NCI-H1092 (cell line): ENCODE data around the gene RGS3.
A peak's percentile ranks its signal among the peaks of the same experiment; 100 is the strongest.
"Not testable (repeated sequence)": the region's sequence is repeated elsewhere in the genome, so short reads cannot be mapped to it uniquely, and the experiment has no call there.

Experiments
- DNase-seq: peaks from one replicate; lab custom pipeline; 2025; lab: John Stamatoyannopoulos, UW

RGS3 gene

DNA sequence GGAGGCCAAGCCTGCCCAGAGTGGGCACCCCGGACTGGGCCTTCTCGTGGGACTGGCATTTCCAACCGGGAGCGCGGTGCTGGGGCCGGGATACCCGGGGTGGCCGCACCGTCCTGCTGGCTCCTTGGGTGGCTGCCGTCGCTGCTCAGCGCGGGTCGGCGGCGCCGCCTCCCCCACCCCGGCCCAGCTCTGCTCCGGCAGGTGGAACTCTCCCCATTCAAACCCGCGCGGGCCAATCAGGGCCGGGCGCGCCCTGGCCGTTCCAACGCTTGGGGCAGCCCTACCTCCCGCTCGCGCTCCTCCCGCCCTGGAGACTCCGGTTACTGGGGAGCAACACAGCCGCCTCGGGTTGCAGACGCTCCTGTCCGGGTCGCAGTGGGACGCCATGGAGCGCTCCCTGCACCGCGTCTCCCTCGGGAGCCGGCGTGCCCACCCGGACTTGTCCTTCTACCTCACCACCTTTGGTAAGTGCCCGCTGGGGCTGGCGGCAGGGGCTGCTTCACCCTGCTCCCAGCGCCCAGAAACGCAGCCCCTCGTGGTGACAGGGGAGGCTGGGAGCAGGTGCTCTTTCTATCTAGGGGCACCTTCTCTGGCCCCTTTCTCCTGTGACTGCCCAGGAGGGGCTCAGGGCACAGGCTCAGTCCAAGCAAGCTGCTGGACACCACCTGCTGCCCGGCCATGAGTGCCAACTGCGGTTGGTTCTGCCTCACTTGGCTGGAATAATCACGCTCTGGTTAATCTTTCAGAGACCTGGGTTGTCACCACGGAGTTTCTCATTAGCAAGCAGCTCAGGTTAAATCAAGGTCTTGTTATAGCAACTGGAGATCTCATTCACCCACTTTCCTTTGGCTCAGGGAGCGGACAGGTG is at the start of gene RGS3:
RGS3 (plus strand) TSS at position 310 of the 868 bp plus-strand sequence; CDS start at position 386, 76 bp downstream.
- DNase-seq = peak; percentile 80

DNA sequence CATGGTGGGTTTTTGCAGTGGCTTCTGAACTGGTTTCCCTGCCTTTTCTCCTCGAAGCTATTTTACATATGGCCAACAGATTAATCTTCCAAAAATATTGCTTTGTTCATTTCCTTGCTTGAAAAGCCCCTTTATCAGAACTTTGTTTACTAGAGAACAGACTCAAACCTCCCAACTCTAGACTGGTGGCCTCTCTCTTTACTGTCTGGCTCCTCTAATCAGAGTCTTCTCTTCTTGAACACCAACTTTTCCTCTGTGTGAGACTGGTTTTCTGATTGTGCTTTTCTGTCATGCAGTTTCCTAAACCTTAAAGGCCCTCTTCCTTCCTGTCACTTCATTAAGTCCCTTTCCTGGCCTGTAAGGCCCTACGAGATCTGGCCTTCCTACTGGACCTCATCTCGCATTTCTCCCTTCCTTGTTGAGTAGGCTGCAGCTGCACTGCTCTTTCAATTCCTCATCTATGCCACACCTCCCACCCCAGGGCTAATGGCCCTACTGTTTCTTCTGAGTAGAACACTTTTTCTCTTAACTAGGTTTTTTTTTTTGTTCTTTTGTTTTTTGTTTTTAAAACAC is 47.3 kb upstream of the RGS3 start:
- DNase-seq = no peak

DNA sequence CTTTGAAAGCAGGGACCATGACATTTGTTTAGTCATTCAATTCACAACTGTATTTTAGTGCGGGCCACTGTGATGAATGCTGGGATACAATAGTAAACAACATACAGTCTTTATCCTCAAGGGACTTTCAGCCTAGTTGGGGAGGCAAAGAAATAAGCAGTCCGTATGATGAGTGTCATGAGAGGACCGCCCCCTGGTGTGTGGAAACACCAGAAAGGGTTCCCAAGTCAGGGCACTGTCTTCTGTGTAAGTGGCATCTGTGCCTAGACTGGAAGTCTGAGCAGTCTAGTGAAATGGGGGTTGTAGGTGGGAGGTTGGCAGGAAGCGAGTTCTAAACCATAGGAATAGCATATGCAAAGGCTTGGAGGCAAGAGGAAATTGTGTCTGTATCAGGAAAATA is 46.2 kb upstream of the RGS3 start:
- DNase-seq = no peak

DNA sequence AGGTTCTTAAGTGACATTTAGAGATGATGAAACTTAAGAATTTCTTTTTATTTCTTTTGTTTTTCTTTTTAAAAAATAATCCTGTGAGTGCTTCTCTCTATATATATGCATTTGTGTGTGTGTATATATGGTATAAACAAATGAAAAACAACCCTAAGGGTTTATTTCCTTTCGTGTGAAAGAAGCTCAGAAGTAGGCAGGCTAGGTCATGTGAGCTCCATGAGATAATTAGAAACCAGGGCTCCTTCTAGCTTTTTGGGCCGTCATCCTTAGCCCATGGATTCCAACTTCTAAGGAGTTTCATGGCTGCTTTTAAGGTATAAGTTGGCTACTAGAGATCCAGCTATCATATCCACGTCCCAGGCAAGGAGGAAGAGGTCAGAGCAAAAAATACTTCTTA is 41.8 kb upstream of the RGS3 start:
- DNase-seq = no peak

DNA sequence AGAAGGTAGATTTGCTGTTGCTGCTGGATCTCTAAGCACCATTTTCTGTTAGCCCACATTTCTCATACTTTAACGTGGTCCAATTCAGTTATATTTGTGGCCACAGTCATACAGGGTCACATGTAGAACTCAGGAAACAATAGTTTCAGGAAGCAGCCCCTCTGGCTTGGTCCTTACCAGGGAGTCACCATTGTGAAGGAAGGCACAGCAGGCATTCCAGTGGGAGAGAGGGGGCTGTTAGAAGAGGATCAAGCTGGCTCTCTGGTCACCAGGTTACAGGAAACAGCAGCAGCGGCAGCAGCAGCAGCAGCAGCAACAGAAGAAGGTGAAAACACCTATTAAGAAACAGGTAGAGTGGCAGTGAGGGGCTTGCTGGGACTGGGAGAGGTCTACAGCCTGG is 38.5 kb upstream of the RGS3 start:
- no peak for DNase-seq

GRCh38 chr9:113426701-113427100 is 36.8 kb upstream of the RGS3 start:
- no peak for DNase-seq

DNA sequence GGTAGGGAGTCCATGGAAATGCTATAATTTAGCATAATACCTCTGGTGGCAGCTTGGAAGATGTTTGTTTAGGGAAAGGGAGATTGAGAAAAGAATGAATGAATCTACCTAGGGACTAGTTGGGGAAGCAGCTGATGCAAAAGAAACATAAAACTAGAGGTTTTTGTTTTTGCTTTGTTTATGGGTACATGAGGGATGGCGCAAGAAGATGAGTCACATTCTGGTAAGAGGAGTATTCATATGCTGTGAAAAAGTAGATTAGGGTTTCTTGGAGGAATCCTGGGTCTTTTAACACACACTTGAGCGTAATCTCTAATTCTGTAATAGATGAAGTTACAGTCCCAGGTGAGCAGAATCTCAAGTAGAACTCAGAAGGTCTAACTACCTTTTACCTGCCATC is 35.9 kb upstream of the RGS3 start:
- no peak for DNase-seq

GRCh38 chr9:113428062-113428615 is 35.4 kb upstream of the RGS3 start:
- DNase-seq = no peak

GRCh38 chr9:113431191-113431590 is 32.3 kb upstream of the RGS3 start:
- DNase-seq = no peak

DNA sequence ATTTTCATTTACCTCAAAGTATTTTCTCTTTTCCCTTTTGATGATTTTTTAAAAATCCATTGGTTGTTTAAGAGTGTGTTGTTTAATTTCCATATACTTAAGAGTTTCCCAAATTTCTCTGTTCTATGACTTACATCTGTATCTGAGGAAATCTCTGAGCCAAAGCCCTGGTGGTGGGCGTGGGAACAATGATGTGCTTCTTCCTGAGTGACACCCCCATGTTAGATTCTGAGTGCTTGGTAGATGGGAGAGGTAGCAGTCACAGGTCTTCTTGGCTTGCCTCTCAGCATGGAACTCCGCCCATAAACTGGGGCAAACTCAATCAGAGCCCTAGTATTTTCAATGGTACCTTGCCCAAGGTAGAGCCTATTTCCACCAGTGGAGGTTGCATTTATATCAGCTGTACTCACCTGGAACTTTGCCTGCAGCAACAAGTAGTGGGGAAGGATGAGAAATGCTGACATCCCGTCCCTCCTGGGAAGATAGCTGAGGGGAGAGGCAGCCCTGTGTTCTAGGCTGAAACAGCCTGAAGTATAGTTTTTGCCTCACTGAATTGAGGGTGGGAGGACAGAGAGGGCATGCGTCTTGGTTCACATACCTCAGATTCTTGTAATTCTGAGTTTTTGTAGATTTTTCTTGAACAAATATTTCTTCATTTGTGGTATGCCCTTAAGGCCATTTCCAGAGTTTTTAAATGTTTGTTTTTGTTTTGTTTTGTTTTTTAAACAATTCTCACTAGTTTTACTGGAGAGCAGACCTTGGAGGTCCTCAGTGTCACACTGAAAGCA is 26.6 kb upstream of the RGS3 start:
- DNase-seq = no peak

GRCh38 chr9:113437716-113438115 is 25.8 kb upstream of the RGS3 start:
- not testable (repeated sequence) for DNase-seq

- DNase-seq = no peak
Measured at GRCh38 chr9:113444736-113445135, 18.8 kb upstream of the RGS3 start.

- DNase-seq = no peak
Measured at GRCh38 chr9:113446323-113446740, 17.2 kb upstream of the RGS3 start.

GRCh38 chr9:113449376-113449775 is 14.2 kb upstream of the RGS3 start:
- DNase-seq = no peak

DNA sequence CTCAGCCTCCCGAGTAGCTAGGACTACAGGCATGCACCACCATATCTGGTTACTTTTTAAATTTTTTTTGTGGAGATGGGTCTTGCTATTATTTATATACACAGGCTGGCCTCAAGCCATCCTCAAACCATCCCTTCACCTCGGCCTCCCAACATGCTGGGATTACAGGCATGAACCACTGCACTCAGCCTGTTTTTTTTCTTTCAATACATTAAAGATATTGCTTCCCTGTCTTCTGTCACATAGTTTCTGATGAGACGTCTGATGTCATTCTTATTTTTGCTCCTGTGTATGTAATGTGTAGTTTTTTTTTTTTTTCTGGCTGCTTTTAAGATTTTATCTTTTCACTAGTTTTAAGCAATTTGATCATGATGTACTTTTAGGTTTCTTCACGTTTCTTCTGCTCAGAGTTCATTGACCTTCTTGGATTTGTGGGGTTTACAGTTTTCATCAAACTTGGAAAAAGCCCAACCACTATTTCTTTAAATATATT is 11.4 kb upstream of the RGS3 start:
- DNase-seq = no peak

DNA sequence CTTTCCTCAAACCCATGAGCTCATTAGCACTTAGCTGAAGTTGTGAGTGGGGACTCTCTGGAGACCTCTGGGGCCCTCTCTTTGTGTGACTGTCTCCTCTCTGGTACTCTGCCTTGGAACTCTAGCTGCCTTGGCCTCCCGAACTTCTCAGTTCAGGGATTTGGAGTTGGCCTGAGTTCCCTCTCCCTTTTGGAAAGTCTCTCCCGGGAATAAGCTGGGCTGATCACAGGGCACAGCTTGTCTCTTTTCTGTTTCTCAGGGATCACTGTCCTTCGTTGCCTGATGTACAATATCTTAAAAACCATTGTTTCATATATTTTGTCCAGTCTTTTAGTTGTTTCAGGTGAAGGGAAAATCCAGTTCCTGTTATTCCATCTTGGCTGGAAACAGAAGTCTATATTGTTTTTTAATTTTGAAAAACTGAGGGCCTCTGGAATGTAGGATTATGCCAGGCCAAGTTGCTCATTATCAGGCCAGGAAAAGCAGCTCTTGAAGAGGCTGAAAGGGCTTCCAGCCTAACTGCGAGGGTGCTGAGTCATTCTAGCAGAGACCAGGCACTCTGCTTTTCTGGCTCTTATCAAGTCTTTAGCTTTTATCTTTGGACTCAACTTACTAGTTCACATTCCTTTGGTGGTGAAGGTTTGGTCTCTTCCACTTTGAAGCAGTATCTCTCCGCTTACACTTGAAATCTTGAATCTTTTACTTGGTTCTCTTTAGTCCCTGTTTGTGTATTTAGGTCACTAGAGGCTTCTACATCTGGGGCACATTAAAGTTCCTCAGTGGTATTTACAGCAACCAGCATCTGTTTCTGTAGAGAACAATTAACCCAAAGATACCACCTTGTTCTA is 8.4 kb upstream of the RGS3 start:
- no peak for DNase-seq

- no peak for DNase-seq
Measured at GRCh38 chr9:113456235-113456634, 7.3 kb upstream of the RGS3 start.

GRCh38 chr9:113461285-113461684 is 2.2 kb upstream of the RGS3 start:
- no peak for DNase-seq

GRCh38 chr9:113461943-113462342 is 1.6 kb upstream of the RGS3 start:
- no peak for DNase-seq

- DNase-seq = no peak
Measured at GRCh38 chr9:113462781-113463286, 693 bp upstream of the RGS3 start.

- DNase-seq = no peak
Measured at GRCh38 chr9:113464286-113464660, 746 bp downstream of the RGS3 start.
